HG03571 (cell line): ENCODE results near the gene TMEM204.
"Not testable (repeated sequence)": the region's sequence is repeated elsewhere in the genome, so short reads cannot be mapped to it uniquely, and the experiment has no call there.

ENCODE experiments used
- ATAC-seq: cut with Tn5 transposase; IDR thresholded peaks from one replicate; pipeline ENCODE4 v1.9.1; 2021; ENCODE audit not compliant: unreplicated experiment

Gene TMEM204

DNA sequence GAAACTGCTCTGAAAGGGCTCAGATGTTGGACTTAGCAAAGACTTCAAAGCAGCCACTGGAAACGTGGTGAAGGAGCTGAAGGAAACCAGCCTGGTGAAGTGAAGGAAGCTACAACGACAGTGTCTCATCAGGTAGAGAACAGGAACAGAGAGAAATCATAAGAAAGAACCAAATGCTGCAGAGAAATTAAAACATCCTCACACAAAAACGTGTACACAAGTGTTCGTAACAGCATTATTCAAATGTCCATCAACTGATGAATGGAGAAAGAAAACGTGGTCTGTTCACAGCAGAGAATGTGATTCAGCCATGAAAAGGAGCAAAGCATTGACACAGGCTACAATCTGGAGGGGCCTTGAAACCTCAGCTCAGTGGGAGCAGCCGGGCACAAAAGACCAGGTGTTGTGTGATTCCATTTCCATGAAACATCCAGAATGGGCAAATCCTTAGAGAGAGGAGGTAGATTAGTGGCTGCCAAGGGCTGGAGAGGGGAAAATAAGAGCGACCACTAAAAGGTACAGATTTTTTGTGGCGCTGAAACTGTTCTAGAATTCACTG lies 51.5 kb downstream of the TMEM204 start:
- no peak for ATAC-seq

- no peak for ATAC-seq
Measured at GRCh38 chr16:1590366-1590765, 56.9 kb downstream of the TMEM204 start.

GRCh38 chr16:1590930-1591705 lies 57.7 kb downstream of the TMEM204 start:
- no peak for ATAC-seq

- no peak for ATAC-seq
Measured at GRCh38 chr16:1592446-1592845, 59.0 kb downstream of the TMEM204 start.

DNA sequence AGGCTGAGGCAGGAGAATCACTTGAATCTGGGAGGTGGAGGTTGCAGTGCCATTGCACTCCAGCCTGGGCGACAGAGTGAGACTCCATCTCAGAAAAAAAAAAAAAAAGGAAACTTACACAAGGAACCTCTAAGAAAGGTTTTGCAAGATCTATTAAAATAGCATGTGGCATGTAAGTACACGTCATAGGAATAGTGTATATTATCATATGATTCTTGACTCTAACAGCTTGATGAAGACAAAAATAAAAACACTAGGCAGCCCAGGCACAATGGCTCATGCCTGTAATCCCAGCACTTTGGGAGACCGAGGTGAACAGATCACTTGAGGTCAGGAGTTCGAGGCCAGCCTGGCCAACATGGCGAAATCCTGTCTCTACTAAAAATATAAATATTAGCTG lies 62.0 kb downstream of the TMEM204 start:
- not testable (repeated sequence) for ATAC-seq

- ATAC-seq = no peak
Measured at GRCh38 chr16:1596516-1596915, 63.0 kb downstream of the TMEM204 start.

DNA sequence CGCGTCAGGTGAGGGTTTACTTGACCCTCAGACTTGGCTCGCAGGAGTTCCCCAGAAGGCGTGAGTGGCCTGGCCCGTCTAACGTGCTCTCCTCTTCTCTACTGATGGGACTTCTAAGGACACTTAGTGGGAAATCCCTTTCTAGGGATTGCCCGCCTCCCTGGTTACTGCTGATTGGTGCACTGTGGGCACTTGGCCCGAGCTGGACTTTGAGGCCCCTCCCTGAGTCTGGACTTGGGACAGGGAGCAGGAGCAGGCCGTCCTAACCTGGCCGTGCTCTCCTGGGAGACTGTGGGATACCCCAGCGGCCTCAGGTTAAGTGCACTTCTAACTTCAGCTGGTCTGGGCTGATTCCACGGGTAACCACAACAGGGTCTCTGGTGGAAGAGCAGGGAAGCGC lies 63.7 kb downstream of the TMEM204 start:
- ATAC-seq = no peak

DNA sequence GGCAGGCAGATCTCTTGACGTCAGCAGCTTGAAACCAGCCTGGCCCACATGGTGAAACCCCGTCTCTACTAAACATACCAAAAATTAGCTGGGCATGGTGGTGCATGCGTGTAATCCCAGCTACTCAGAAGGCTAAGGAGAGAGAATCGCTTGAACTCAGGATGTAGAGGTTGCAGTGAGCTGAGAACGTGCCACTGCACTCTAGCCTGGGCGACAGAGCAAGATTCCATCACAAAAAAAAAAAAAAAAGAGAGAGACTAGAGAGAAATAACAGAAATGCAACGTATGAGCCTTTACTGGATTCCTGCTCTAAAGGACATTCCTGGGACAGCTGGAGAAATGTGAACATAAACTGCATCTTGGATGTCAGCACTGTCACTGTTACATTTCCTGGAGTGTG lies 67.6 kb downstream of the TMEM204 start:
- no peak for ATAC-seq

GRCh38 chr16:1601489-1601888 lies 68.0 kb downstream of the TMEM204 start:
- ATAC-seq = no peak

DNA sequence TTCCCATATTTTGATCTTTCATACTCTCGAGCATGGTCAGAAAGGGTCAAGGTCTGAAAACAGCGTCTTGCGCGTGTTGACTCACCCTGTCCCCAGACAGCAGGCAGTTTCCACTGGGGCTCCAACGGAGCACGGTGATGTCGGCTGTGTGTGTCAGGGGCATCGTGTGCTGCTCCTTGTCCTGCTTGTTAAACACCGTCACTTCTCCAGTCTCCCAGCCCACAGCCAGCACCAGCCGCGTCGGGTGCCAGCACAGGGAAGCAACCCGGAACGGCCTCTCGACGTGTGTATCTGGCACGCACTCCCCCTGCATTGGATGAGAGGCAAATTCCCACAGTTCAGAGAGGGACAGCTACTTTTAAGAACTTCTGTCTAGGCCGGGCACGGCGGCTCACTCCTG lies 68.8 kb downstream of the TMEM204 start:
- no peak for ATAC-seq
